NCI-H2227 (cell line): ENCODE measurements around the gene LRRC38.

Experiments used
- DNase-seq: peaks from one replicate; lab custom pipeline; 2025; ENCODE audit not compliant: unreplicated experiment; lab: John Stamatoyannopoulos, UW

Gene LRRC38

DNA sequence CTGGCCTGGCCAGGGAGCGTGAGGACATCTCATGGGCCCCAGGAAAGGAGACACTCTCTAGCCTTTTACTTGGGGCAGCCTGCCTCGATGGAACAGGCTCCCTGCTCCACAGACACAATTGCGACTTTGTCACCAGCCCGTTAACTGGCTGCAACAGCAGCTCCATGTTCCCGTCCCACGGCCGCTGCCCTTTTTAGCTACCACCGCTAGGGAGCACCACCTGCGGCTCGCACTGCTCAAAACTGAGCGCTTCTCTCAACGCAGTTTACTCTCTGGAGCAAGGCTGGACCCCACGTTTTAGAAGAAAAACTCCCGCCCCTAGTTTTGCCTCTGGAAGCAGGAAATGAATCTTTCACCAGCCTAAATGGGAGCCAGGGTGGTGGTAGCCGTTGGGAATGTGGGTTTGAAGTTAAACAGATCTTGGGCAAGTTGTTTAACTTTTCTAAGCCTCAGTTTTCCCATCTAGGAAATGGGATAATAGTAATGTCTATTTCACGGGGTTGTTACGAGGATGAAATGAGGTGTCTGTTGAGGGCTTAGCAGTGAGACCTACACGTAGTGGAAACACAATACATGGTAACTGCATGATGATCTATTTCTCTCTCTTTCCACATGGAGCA lies 3.5 kb upstream of the LRRC38 start:
- DNase-seq: no peak

DNA sequence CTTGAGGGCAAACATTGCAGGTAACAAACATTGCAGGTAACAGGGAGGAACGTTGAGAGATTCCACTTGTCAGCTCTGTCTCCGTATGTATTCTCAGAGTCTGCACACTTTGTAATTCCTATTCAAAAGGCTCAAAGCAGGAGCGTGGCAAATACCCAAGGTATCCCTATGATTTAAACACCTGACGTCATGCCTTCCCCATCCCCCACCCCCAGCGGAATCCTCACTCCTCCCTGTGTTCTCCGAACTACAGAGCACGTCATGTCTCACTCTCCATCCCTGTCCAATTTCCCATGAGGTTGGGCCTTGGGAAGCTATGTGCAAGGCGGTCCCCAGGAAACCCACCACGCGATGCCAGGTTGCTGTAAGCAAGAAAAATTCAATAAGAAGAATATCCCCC lies 2.8 kb upstream of the LRRC38 start:
- no peak for DNase-seq

DNA sequence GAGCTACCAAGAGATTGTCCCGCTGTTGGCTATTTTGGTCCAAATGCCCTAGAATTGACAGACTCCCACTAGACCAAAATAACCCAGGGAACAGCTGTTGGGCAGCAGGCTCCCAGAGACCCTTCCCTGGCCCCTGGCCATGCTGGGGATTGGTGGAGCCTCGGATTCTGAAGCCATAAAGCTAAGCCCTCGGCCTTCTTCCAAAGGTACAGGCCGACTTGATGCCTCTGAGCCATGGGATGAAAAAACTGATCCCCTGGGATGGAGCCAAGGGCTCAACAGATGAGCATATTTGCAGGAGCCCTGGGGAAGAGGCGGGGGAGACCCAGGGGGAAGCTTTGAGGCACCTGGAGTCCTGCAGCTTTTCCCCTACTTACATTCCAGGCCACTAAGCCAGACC lies 1.0 kb upstream of the LRRC38 start:
- no peak for DNase-seq

DNA sequence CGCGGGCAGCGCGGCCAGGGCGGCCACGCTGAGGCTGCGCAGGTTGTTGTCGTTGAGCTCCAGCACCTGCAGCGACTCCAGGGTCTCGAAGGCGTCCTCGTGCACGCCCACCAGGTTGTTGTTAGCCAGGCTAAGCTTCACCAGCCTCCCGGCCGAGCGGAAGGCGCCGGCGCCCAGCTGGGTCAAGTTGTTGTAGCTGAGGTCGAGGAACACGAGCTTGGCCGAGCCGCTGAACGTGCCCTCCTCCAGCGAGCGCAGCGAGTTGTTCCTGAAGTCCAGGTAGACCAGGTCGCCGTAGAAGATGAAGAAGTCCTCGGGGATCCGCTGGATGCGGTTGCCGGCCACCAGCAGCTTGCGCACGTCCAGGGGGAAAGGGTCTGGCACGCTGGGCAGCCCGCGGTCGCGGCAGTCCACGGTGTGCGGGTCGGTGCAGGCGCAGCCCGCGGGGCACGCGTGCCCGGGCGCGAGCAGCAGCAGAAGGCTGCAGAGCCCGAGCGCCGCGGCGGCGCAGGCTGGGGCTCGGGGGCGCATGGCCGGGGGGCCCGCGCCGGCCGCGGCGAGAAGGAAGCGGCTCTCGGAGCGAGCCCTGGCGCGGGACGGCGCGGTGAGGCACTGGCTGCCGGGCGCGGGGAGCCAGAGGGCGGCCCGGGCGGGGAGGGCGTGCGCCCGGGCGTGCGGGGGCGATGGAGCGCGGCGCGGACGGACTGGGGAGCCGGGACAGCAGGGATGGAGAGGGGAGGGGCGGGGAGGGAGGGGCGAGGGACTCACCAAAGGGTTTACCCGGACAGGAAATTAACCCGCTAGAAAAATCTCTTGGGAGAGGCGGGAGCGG lies 524 bp downstream of the LRRC38 start:
- no peak for DNase-seq

DNA sequence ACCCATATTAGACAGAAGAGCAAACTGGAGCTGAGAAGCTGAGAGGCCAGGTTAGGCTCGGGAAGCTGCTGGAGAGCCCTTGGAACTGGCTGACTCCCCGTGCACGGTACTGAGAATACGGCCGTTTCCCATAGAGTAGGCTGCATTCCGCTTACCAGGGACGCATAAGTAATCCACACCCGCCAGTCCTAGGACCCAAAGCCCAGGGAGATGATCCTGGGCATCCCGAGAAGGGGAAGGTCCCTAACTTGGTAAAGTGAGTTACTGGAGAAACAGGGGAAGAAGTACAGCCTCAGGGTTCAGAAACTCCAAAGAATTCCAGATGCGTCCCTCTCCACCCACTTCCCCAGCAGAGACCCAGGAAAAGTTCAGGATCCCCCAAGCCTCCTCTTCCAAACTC lies 1.3 kb downstream of the LRRC38 start:
- no peak for DNase-seq

DNA sequence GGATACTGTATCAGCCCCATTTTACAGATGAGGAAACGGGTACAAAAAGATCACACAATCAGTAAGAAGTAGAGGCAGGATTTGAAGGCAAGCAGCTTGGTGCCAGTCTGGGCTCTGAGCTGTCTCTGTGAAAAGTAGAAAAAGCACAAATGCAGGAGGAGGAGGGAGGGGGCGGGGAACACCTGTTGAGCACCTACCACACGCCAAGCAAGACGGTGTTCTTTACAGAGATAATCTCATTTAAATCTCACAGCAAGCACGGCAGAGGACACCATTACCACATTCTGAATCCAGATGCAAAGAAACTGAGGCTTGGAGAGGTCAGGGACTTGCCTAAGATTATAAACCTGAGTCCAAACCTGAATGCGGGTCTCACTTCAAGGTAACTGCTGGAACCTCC lies 3.3 kb downstream of the LRRC38 start:
- no peak for DNase-seq

DNA sequence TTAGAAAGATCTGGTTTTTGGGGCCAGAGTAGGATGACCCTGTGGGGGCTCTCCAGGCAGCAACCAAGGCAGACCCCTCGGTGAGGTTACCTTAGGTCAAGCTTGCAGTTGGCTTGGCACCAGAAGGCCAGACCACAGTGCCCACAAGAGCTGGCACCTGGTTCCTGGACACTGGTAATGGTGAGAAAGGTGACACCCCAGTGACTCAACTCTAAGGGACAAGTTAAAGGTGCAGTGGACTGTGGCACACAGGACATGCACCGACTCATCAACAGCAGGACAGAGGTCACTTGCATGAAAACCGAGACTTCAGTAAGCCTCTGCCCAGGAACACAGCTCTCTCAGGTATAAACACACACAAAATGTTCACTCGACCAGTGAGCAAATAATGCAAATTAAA lies 6.7 kb downstream of the LRRC38 start:
- no peak for DNase-seq

DNA sequence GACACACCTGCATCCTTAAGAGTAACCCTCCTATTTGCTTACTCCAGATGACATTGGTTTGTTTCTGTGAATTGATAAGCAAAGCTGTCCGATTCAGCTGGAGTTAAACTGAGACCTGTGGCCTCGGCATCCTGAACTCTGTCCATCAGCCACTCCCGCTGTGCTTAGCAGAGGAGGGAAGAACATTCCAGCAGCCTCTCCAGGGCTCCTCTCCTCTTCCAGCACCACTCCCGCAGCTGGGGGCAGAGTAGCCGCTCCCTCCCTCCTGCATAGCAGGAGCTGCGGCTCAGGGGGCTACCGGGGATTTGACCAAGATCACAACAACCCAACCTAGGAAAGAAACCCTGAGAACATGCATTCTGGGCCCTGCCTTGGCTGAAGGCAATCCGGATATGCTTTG lies 8.8 kb downstream of the LRRC38 start:
- no peak for DNase-seq

DNA sequence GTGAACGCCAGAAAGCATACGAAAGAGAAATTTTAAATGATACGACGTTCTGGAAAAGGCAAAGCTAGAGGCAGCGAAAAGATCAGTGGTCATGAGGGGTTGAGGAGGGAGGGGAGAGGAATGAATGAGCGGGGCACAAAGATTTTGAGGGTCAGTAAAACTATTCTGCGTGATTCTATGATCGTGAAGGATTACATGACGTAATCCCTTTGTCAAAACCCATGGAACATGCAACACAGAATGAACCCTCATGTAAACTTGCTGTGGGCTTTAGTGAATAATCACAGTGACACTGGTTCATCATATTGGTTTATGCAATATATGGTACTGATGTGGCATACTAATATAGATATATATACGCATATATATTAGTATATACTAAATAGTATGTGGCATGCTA lies 13.0 kb downstream of the LRRC38 start:
- DNase-seq: no peak

DNA sequence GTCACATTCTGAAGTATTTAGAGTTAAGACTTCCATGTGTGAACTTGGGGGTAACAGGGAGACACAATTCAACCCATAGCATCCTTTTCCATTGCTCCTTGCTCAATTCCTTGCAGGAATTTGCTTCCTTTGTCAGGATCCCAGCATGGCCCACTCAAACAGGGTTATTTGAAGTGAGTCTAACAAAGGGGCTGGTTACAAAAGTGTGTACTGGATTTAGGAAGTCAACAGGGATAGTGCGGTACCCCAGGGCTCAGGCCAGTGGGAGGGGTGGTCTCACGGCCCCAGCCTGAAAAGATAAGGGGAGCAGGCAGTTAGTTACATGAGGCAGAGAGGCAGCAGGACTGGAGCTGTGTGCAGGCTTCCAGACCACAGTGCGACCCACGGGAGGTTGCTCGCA lies 14.4 kb downstream of the LRRC38 start:
- no peak for DNase-seq

DNA sequence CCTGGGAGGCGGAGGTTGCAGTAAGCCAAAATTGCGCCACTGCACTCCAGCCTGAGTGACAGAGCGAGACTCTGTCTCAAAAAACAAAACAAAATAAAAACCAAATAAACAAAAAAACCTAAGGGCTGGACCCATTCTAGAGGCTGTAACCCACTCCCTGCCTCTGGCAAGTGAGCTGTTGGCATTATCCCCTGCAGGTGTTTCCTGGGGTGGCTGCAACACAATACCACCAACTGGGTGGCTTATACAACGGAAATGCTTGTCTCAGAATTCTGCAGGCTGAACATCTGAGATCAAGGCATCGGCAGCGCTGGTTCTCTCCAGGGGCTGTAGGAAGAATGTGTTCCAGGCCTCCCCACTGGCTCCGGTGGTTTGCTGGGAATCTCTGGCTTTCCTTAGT lies 15.2 kb downstream of the LRRC38 start:
- no peak for DNase-seq

DNA sequence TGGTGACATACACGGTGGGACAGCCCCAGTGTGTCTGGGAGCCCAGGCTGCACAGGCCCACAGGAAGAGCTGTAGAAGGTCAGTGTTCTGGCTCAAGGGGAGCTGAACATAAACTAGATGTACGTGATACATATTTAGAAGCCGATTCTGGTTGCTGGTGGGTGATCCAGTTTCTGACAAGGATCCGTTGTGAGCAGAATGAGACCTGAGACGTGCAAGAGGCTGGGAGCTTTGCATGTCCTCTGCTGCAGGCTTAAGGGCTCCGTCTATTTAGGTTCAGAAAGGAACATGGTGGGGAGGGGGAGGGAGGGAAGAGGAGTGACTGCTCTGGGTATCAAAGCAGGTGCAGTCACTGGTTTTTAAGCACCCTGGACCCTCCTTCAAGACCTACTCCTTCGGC lies 18.6 kb downstream of the LRRC38 start:
- no peak for DNase-seq

DNA sequence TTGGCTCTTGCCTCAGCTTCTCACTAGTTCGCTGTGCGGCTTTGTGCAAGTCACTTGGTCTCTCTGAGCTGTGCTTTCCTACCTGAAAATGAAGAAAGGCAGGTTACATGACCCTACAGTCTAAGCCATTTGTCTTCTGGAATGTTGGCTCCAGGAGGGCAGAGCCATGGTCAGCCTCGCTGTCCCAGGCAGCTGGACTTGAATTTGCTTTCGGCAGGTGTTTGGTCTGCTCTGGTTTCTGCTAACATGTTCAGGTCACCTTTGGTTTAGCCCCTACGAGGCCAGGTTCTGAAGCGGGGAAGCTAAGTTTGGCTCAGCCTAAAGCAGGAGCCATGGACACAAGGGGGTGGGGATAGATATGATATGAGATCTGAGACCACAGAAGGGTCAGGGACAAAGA lies 19.1 kb downstream of the LRRC38 start:
- DNase-seq: no peak

DNA sequence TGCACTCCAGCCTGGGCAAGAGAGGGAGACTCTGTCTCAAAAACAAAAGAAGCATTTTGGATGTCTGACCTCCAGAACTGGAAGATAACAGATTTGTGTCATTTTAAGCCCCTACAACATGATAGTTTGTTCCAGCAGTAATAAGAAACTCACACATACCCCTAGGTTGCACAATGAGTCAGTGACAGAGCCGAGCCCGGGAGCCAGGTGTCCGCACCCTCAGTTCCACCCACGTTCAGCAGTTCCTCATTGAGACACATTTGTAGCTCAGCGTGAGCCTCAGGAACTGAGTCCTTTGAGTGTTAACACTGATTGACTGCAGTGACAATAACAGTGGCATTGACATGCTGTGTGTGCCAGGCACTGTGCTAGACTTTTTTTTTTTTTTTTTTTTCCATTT lies 19.8 kb downstream of the LRRC38 start:
- DNase-seq: no peak

DNA sequence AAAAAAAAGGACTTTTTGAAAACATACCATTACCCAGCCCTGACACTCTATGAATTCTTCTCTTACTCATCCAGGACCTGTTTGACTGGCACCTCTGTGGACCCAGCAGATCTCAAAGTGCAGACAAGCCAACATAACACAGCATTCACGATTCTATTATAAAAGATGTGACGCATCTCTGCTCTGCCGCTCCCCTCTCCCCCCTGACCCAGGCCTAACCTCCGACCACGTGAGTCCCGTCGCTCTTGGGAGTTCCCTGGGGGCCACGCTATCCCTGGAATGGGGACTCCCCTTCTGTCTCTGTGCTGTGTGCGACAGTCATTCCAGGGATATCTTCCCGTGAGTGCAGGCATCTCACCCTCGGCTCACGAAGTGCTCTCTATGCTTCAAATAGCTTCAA lies 21.1 kb downstream of the LRRC38 start:
- DNase-seq: no peak

DNA sequence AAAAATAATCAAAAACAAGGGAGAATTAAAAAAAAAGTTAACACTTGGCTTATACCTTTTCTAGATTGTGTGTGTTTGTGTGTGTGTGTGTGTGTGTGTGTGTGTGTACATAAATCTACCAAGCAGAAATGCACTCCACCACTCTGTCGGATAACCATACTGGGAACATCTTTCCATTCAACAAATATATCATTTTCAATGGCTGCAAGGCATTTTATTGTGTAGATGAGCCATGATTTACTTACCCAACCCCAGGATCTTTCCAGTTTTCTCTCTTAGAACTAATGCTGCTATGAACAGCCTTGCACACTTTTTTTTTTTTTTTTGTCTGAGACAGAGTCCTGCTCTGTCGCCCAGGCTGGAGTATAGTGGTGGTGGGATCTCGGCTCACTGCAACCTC lies 25.8 kb downstream of the LRRC38 start:
- DNase-seq: no peak

DNA sequence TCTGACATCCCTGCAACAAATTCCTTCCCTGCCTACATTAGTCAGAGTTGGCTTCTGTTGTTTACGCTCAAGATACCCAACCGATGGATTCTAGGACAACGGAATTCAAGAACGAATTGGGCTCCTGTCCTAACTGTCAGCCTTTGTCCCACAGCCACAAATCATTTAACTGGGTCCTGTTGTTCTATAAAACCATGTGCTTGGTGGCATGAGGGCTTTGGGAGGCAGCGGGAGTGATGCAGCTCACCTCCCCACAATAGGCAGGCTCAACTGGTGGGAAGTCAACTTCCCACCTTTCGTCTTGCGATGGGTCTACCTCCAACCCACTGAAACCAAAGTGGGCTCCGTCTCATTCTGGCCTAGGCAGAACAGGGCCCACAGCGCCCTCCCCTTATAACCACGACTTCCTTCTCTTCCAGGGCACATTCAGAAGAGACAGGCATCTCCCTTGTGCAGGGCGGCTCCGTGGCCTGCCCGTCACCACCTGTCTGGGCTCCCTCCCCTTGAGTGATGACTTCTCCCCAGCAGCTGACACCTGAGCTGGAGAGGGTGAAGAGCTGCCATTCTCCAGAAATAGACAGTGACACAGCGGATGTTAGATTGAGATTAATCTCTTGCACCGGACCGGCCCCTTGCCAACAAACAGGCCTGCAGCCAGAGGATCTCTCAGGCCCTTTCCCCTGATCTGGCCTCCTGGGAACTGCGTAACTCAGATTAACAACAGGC lies 26.5 kb downstream of the LRRC38 start:
- no peak for DNase-seq

DNA sequence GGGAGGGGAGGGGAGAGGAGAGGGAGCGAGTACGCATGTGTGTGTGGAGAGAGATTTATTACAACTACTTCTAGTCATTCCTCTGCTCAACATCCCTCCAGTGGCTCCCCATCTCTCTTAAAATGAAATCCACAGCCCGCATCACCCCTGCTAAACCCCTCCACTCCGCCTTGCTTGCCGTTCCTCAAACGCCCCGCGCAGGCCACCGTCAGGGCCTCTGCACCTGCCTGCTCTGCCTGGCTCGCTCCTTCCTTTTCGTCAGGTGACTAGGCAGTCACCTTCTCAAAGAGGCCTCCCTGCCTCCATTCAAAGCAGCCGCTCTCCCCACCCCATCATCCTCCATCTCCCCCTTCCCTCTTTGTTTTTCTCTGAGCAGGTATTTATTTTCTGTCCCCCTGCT lies 29.9 kb downstream of the LRRC38 start:
- no peak for DNase-seq

DNA sequence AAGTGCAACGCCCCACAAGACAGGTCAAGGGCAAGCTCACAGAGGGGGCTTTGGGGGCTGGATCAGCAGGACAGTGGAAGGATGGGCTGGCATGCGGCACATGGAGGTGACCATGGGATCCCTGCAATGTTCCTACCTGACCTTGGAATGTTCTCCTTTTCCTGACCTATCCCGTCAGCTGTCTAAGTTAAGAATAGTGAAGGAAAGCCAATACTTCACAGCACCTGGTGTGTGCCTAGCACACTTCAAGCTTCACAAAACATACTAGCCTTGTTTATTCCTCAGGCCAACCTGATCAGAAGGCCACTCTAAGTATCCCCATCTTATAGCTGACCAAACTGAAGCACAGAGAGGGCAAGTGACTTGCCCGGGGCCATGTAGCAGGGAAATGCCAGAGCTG lies 31.2 kb downstream of the LRRC38 start:
- no peak for DNase-seq

DNA sequence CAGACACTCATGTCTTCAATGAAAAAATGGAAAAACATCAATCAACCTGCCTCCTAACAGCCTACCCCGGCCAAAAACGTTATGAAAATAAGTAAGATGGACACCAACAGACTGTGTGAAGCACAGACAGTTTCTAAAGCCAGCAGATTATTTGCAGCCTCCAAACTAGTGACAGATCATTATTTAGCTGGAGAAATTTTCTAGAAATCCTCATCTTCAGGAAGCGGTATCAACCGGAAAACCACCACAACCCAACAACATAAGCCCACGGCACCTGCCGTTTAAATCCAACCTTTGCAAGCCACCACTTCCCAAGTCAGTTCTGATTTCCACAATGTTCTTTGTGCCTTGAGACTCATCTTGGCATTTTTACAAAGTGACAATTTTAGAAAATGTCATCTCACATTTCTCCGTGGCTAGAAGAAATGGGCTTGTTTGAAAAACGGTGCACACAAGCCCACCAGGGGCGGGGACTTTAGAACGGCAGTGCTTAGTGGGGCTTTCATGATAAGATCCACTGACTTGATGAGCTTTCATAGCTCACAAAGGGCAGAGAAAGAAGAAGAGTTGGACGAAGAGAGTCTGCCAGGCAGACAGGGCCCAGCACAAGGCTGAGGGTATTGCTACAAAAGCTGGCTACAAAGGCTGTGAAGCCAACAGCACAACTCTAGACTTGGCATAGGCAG lies 34.5 kb downstream of the LRRC38 start:
- DNase-seq: no peak

DNA sequence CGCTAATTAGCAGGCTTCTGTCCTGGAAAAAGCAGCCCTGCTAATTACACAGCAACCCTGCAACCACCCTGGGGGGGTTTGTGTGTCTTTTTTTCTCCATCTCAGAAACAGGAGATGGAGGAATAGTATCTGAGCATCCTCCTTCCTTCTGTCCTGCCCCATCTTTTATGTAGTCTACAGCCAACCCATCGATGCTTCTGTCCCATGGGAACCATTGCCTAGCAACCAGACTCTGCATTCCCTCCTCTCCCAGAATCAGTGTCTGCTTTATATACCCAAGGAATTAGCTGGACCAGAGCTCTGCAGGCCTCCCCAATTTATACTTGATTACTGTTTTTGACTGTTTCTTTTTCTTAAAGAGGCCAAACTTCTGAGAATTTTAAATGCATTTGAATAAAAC lies 35.1 kb downstream of the LRRC38 start:
- no peak for DNase-seq

DNA sequence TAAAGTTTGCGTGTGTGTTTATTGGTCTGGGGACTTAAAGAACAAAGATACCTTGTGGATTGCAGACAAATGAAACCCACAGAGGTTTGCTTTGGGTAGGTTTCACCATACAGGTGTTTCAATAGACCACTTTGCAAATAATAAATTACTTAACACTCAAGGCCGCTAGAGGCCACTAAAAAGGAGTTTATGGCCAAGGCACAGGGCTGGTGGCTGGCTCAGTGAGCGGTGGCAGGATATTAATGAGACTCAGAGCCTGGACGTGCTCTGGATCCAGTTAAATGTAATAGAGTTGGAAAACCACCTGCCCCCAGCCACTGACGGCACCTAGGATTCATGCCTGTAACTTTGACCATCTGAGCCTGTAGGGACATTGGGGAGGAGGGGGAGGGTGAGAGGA lies 44.5 kb downstream of the LRRC38 start:
- DNase-seq: no peak
